Spleen (tissue), 11 donors: ENCODE results near the gene TRPM1. TPM values are rescaled to one million over a fixed set of nuclear protein-coding genes. Genes with fewer than 3 reads are reported as not detected.

Source experiments
- DNase-seq: peaks from one replicate; pipeline ENCODE4 v3.0.0-alpha.2; 2020
- H3K27ac ChIP-seq, 8 donors: fragments of 200-600 bp; sonication (generic) in 7 of 8; 1 replicate in 4 of 8; 2 replicates in 4 of 8; pipeline versions ENCODE4 v1.5.0 to v1.8.0; 2016 to 2021; ENCODE audit warnings: inconsistent platforms in 4 of 8, mild to moderate bottlenecking in 4 of 8, moderate library complexity in 1 of 8
- H3K27me3 ChIP-seq, 7 donors: fragments of 200-600 bp; sonication (generic) in 6 of 7; replicated peaks in 1 of 7; 1 replicate in 4 of 7; 2 replicates in 3 of 7; pipeline versions ENCODE4 v1.5.0 to v1.8.0; 2016 to 2021; ENCODE audit warnings: inconsistent platforms in 3 of 7, mild to moderate bottlenecking in 1 of 7
- H3K36me3 ChIP-seq, 6 donors: fragments of 200-600 bp; sonication (generic) in 5 of 6; 1 replicate in 4 of 6; 2 replicates in 2 of 6; pipeline versions ENCODE4 v1.5.0 to v1.8.0; 2016 to 2021; ENCODE audit warnings: inconsistent platforms in 2 of 6
- H3K4me1 ChIP-seq, 6 donors: fragments of 200-600 bp; sonication (generic) in 5 of 6; 1 replicate in 3 of 6; 2 replicates in 3 of 6; pipeline versions ENCODE4 v1.5.0 to v1.8.0; 2016 to 2021; ENCODE audit warnings: inconsistent platforms in 3 of 6
- H3K4me3 ChIP-seq, 8 donors: fragments of 200-600 bp; sonication (generic) in 7 of 8; 1 replicate in 4 of 8; 2 replicates in 4 of 8; pipeline versions ENCODE4 v1.5.0 to v1.8.0; 2016 to 2021; ENCODE audit warnings: inconsistent platforms in 4 of 8, mild to moderate bottlenecking in 4 of 8, moderate library complexity in 2 of 8
- H3K9me3 ChIP-seq, 8 donors: fragments of 200-600 bp; sonication (generic) in 7 of 8; 1 replicate in 4 of 8; 2 replicates in 4 of 8; pipeline versions ENCODE4 v1.5.0 to v1.8.0; 2016 to 2021; ENCODE audit warnings: inconsistent platforms in 4 of 8
- POLR2A ChIP-seq, 3 donors: fragments of 450-650 bp; IDR thresholded peaks; one replicate each; pipeline ENCODE4 v1.5.1; 2017; ENCODE audit warnings: antibody characterized with exemption in 3 of 3, mild to moderate bottlenecking in 1 of 3
- POLR2AphosphoS5 ChIP-seq, 3 donors: sonication (generic); formaldehyde crosslinking; IDR thresholded peaks; one replicate each; pipeline ENCODE4 v1.5.1; 2017; ENCODE audit warnings: antibody characterized with exemption in 3 of 3
- WGBS, 5 donors: extraction: QIAGEN DNeasy Blood & Tissue Kit in 3 of 5; methylation state at CpG; one replicate each; pipeline versions ENCODE4 v1.1.5 to v1.1.7; 2013 to 2018; 5-methylcytosine and 5-hydroxymethylcytosine counted together
- intact Hi-C: fragments of 100-400 bp; cut with DNase I; formaldehyde crosslinking; loops from one replicate; pipeline ENCODE4 v1.15.0; 2023; ENCODE audit warnings: low total_unique reads
- polyA plus RNA-seq, 3 donors: library from polyadenylated mRNA; stranded (reverse); fragments of 200-250 nt; gene quantifications; one replicate each; pipeline ENCODE4 v1.2.1, GENCODE V29; 2013
- total RNA-seq, 7 donors: library from RNA; depleted of rRNA in 3 of 7; stranded (reverse); fragments of >200 nt in 3 of 7; fragmentation: NEBNext Ultra II Directional in 4 of 7; extraction: Animal tissue kit (Norgen Biotek cat#: 25700) in 4 of 7; gene quantifications; one replicate each; pipeline versions ENCODE4 v1.1.0 to v1.2.1, GENCODE V29; 2016 to 2021
- TF ChIP-seq, protein P1 (sequence below), 11 experiments: fragments of 200-600 bp in 7 of 11; fragments of 450-650 bp in 4 of 11; sonication (generic) in 4 of 11; IDR thresholded peaks in 8 of 11; conservative IDR thresholded peaks in 3 of 11; 1 replicate in 7 of 11; 2 replicates in 4 of 11; pipeline versions ENCODE4 v1.4.0 to v1.8.0; 2016 to 2021; ENCODE audit warnings: antibody characterized with exemption in 11 of 11, inconsistent platforms in 4 of 11, mild to moderate bottlenecking in 1 of 11
- donor health status: healthy with polysubstance abuse.
- donor health status: DM: no; HTN: no; CAD: no; lungs with moderate emphysema.
- donor health status: DM: no; HTN: no; CAD: no.
- donor health status: Bipolar disorder and iron deficiency.
- donor health status: healthy.
- donor health status: DM: no; HTN: no; CAD: no.
- donor health status: DM: yes; HTN: yes; CAD: no.

Gene TRPM1
- total and polyA plus RNA-seq, 10 donors: 0.06 to 0.42 TPM; not detected in 8

DNA sequence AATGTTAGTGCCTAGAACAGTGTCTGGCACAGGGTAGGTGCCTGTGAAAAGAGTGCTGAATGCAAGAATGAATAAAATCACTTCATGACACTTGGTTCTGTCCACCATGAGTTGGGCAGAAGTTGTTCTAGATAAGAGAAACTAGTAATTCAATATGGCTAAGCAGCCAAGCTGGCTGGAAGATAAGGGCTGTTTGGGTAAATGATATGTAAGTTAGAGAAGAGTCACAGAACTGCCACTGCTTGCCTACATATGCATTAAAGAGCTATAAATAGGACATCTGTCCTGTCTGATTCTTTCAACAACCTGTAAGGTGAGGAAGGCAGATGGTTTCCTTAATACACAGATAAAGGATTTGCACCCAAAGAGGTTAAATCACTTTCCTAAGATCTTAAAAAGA lies 123.2 kb downstream of the TRPM1 start:
- H3K4me1 ChIP-seq: peaks cover 0 to 100% (median 59%) of the 10 kb centered on the region in 6 donors
- H3K9me3 ChIP-seq: no peaks in the 10 kb centered on the region
- intact Hi-C loops: no loop called here
- peak overlapping the region in 1 of 8 donors; percentile 81 for H3K27ac ChIP-seq
- no peak for DNase-seq
- no peak overlapping the region for H3K4me3 ChIP-seq
- H3K36me3 ChIP-seq: peaks cover 0 to 80% (median 21%) of the 10 kb centered on the region in 6 donors
- H3K27me3 ChIP-seq: no peaks in the 10 kb centered on the region
- TF ChIP-seq, protein P1, sequence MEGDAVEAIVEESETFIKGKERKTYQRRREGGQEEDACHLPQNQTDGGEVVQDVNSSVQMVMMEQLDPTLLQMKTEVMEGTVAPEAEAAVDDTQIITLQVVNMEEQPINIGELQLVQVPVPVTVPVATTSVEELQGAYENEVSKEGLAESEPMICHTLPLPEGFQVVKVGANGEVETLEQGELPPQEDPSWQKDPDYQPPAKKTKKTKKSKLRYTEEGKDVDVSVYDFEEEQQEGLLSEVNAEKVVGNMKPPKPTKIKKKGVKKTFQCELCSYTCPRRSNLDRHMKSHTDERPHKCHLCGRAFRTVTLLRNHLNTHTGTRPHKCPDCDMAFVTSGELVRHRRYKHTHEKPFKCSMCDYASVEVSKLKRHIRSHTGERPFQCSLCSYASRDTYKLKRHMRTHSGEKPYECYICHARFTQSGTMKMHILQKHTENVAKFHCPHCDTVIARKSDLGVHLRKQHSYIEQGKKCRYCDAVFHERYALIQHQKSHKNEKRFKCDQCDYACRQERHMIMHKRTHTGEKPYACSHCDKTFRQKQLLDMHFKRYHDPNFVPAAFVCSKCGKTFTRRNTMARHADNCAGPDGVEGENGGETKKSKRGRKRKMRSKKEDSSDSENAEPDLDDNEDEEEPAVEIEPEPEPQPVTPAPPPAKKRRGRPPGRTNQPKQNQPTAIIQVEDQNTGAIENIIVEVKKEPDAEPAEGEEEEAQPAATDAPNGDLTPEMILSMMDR (IDR thresholded peaks at IDR 0.05 in 8 of 11, conservative IDR thresholded peaks at IDR 0.05 in 3 of 11): no peak
- TF ChIP-seq POLR2A (IDR thresholded peaks at IDR 0.05) (no peak), POLR2AphosphoS5 (IDR thresholded peaks at IDR 0.05) (no peak)

DNA sequence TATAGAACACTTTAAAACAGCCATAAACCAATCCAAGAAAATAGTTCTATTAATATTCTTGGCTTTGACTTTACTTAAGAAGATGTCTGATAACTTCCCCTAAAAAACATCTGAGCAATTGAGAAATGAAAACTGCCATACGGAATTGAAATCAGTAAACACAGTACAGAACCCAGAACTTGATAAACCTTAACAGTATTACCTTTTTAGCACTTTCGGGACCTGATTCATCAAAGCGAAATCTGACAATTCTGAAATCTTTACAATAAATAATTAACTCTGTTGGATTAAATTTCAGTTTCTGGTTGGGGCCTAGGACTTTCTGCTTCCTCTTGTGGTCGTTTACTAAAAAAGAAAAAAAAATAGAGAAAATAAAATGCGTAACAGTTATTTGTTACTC lies 127.4 kb downstream of the TRPM1 start:
- TF ChIP-seq POLR2AphosphoS5 (IDR thresholded peaks at IDR 0.05): no peak
- TF ChIP-seq POLR2A (IDR thresholded peaks at IDR 0.05): no peak
- TF ChIP-seq, protein P1 (IDR thresholded peaks at IDR 0.05 in 8 of 11, conservative IDR thresholded peaks at IDR 0.05 in 3 of 11): no peak
- 61 to 75% (median 69%) methylated on average over 5 of the region's 5 CpGs for WGBS, 5 donors
- intact Hi-C loops: no loop called here
- H3K4me3 ChIP-seq: no peak overlapping the region
- DNase-seq: no peak
- H3K27me3 ChIP-seq: no peaks in the 10 kb centered on the region
- H3K9me3 ChIP-seq: no peaks in the 10 kb centered on the region
- peaks cover 0 to 86% (median 33%) of the 10 kb centered on the region in 6 donors for H3K36me3 ChIP-seq
- peak overlapping the region in 1 of 8 donors; percentile 9 for H3K27ac ChIP-seq
- peaks cover 0 to 93% (median 30%) of the 10 kb centered on the region in 6 donors for H3K4me1 ChIP-seq

DNA sequence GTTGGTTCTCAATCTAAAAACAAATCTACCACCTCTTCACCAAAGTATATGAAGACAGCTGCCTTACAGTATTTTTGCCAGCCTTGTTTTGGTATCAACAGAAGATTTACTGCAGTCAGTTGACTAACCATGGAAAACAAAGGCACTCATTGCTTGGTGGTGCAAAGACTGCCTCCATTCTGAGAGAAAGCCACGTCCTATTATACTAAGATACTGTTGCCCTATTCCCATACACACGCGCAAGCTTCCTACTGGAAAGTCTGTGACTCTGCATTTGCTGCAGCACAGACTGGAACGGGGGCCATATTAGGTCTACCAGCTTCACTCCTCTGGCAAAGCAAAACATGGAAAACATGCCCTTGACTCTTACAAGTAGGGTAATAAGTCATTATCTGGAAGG lies 128.1 kb downstream of the TRPM1 start:
- H3K36me3 ChIP-seq: peaks cover 0 to 92% (median 33%) of the 10 kb centered on the region in 6 donors
- intact Hi-C loops: no loop called here

DNA sequence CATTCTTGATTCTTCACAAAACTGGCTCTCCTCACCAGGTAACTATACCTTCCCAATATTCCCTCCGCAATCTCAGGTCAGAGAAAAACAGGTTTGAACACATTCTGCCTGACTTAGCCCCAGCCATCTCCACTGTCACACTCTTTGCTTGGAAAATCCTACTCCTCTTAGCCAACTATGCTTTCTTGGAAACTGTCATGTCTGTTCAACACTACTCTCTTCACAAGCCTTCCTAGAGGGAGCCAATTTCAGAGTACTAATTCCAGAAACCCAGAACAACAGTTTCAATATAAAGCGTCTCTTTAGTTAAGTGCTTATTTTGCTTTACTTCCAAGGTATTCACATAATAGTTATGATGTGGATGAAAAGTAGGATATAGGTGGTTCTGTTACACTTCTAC lies 131.8 kb downstream of the TRPM1 start:
- Histone ChIP-seq H3K4me1 (peaks cover 0 to 58% (median 9%) of the 10 kb centered on the region in 6 donors), H3K4me3 (no peak overlapping the region), H3K27me3 (no peaks in the 10 kb centered on the region), H3K27ac (no peak overlapping the region), H3K9me3 (no peaks in the 10 kb centered on the region), H3K36me3 (peaks cover 0 to 96% (median 40%) of the 10 kb centered on the region in 6 donors)
- WGBS, 5 donors: 95 to 98% (median 96%) methylated on average over 2 of the region's 2 CpGs
- intact Hi-C loops: no loop called here
- DNase-seq: no peak
- TF ChIP-seq, protein P1 (IDR thresholded peaks at IDR 0.05 in 8 of 11, conservative IDR thresholded peaks at IDR 0.05 in 3 of 11): no peak
- TF ChIP-seq POLR2AphosphoS5 (IDR thresholded peaks at IDR 0.05): no peak
- no peak for TF ChIP-seq POLR2A (IDR thresholded peaks at IDR 0.05)

More for the DNA sequence above, 128.1 kb downstream of the TRPM1 start:
- Histone ChIP-seq H3K4me1 (peaks cover 0 to 93% (median 28%) of the 10 kb centered on the region in 6 donors), H3K9me3 (no peaks in the 10 kb centered on the region), H3K27ac (no peak overlapping the region), H3K4me3 (no peak overlapping the region), H3K27me3 (no peaks in the 10 kb centered on the region)
- TF ChIP-seq POLR2AphosphoS5 (IDR thresholded peaks at IDR 0.05) (no peak), POLR2A (IDR thresholded peaks at IDR 0.05) (no peak)
- TF ChIP-seq, protein P1 (IDR thresholded peaks at IDR 0.05 in 8 of 11, conservative IDR thresholded peaks at IDR 0.05 in 3 of 11): no peak
- no peak for DNase-seq
- 94 to 98% (median 97%) methylated on average over 4 of the region's 4 CpGs for WGBS, 5 donors
